ENCODE results near the gene PPM1L.

PPM1L gene

GRCh38 chr3:161035711-161036110, 279.7 kb downstream of the PPM1L start:
- no peak for TF ChIP-seq CTCF (IDR thresholded peaks at IDR 0.05; ENCODE audit: control extremely low read depth, extremely low read depth, low read depth, missing control alignments)
- CTCF ChIA-PET, result no interaction called here
- DNase-seq (ENCODE audit: extremely low spot score), result no peak
- POLR2A ChIA-PET, result no interaction called here

GRCh38 chr3:161038725-161039124, 282.7 kb downstream of the PPM1L start:
- TF ChIP-seq CTCF (IDR thresholded peaks at IDR 0.05; ENCODE audit: control extremely low read depth, extremely low read depth, low read depth, missing control alignments), result no peak
- no peak for DNase-seq (ENCODE audit: extremely low spot score)
- ChIA-PET POLR2A (no interaction called here), CTCF (interaction anchor here (1.0 kb wide), 1 partner anchor 75 kb away, joined by 3 read pairs; no protein-coding TSS in a partner anchor)

GRCh38 chr3:161042023-161042501, 286.0 kb downstream of the PPM1L start:
- POLR2A ChIA-PET, result no interaction called here
- TF ChIP-seq CTCF (IDR thresholded peaks at IDR 0.05; ENCODE audit: control extremely low read depth, extremely low read depth, low read depth, missing control alignments), result no peak
- DNase-seq (ENCODE audit: extremely low spot score), result no peak
- CTCF ChIA-PET, result interaction anchor here (1.9 kb wide), 1 partner anchor 12 kb away, joined by 5 read pairs; no protein-coding TSS in a partner anchor

GRCh38 chr3:161043336-161044035, 287.5 kb downstream of the PPM1L start:
- no peak for TF ChIP-seq CTCF (IDR thresholded peaks at IDR 0.05; ENCODE audit: control extremely low read depth, extremely low read depth, low read depth, missing control alignments)
- POLR2A ChIA-PET, result no interaction called here
- DNase-seq (ENCODE audit: extremely low spot score), result peak; percentile 29
- CTCF ChIA-PET, result interaction anchor here (1.9 kb wide), 1 partner anchor 13 kb away, joined by 5 read pairs; no protein-coding TSS in a partner anchor

DNA sequence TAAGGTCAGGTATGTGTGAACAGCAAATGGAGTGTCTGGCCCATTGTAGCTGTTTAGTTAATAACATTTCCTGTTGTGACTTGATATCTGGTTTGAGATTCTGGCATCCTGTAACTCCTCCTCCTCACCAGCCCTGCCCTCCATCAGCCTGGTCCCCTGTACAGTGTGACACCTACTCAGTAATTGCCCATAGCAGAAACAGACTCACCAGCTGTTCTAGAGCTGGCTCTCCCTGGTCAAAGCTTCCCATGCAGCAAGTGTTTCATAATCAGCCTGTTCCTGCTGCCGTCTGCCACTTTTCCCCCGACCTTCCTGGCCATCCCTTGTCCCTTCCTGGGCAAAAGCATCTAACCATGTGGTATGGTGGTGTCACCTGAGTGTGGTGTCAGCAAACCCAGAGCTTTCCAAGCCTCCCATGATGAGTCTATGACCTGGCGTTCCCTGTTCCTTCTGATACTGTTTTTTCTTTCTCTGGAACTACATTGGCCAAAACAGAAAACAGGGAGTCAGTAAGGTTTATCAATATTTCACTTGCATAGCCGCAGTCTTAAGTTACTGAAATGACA, 293.7 kb downstream of the PPM1L start:
- no peak for DNase-seq (ENCODE audit: extremely low spot score)
- TF ChIP-seq CTCF (IDR thresholded peaks at IDR 0.05; ENCODE audit: control extremely low read depth, extremely low read depth, low read depth, missing control alignments), result no peak
- POLR2A ChIA-PET, result no interaction called here
- CTCF ChIA-PET, result no interaction called here

- POLR2A ChIA-PET, result no interaction called here
- no peak for TF ChIP-seq CTCF (IDR thresholded peaks at IDR 0.05; ENCODE audit: control extremely low read depth, extremely low read depth, low read depth, missing control alignments)
These were observed 294.9 kb downstream of the PPM1L start for GRCh38 chr3:161050935-161051334.

More at GRCh38 chr3:161050935-161051334, 294.9 kb downstream of the PPM1L start:
- CTCF ChIA-PET, result no interaction called here
- DNase-seq (ENCODE audit: extremely low spot score), result no peak

All from GM10248 (cell line).